Activated CD4-positive, alpha-beta T cell treated with anti-CD3 and anti-CD28 coated beads, Interleukin-2, Interleukin-6, amounts not matched to agents 100 ng/mL and 50 ng/mL, durations not matched to agents 16 hours and 8 hours (primary cell): ENCODE results near the gene ALDH1L2.
"Not testable (repeated sequence)": the region's sequence is repeated elsewhere in the genome, so short reads cannot be mapped to it uniquely, and the experiment has no call there.

Source experiments
- DNase-seq: peaks from one replicate; pipeline ENCODE4 v3.0.0-alpha.2; 2020

Gene ALDH1L2

DNA sequence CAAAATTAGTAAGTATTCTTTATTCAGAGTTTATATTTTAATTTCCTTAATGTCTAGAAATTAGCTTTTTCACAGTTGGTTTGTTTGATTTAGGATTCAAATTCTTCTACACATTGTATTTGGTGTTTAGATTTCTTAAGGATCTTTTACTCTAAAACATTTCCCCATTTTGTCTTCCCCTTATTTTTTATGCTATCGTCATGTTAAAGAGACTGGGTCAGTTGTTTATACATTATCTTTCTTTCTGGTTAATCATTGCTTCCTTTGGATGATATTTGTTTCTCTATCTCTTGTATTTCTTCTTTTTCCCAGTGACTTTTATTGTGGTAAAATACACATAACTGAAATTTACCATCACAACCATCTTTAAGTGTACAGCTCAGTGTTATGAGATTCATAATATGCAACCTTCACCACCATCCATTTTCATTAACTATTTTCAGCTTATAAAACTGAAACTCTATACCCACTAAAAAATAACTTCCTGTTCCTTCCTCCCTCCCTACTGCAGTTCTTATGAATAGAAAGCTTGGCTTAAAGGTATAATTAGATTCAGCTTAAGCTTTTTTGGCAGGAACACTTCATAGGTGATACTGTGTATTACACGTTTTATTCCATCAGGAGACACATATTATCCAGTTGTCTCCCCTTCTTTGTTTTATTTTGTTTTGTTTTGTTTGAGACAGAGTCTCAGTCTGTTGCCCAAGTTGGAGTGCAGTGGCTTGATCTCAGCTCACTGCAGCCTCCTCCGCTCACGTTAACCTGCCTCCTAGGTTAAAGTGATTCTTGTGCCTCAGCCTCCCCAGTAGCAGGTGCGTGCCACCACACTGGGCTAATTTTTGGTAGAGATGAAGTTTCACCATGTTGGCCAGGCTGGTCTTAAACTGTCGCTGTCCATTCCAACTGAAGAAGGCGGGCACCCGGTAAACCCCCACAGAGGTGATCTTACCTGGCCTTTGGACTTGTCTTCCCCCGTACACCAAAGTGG lies 53.1 kb downstream of the ALDH1L2 start:
- peak; percentile 22 for DNase-seq

DNA sequence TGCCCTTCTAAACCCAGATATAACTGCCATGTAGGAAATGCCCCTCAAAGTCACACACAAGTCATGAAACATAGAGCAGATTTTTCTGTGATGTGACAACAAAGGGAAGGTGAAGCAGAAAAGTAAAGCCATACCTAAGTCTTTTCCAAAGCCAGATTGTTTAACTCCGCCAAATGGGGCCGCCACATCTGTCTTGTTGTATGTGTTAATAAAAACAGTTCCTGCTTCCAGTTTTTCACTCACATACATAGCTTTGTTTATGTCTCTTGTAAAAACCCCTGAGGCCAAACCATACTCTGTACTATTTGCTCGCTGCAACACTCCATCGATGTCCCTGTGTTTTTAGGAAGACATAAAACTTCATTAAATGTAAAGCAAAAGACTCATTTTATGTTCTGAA lies 57.8 kb downstream of the ALDH1L2 start:
- no peak for DNase-seq

DNA sequence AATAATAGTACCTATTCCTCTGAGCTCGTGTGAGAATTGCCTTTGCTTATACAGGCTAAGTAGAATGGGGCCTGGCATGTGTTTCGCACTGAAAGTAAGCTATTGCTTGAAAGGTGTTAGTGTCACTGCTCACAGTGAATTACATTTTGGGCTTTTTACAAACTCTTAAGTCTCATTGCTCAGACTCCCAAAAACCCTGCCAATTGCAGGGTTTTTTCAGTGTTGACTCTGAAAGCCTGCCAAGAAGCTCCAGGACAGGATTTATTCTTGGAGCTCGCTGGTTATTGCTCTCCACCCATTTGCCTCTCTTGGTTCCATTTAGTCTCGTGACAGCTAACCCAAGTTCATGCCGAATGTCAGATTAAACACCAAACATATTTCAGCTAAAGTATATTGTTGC lies 58.4 kb downstream of the ALDH1L2 start:
- no peak for DNase-seq

DNA sequence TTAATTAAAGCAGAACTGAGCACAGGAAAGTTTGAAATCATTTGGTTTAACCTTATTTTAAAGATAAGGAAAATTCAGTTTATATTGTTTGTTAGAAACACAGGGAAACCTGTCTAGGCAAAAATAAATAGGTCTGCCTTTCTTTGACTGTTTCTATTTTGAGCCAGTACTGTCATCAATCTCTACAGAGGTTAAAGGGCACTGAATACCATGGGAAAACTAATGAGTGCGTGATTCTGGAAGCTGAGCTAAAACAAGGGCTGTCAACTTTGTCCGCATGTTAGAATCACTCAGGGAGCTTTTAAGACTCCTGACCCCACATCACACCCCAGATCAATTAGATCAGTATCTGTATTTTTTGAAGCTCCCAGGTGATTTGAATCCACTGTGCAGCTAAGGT lies 59.3 kb downstream of the ALDH1L2 start:
- no peak for DNase-seq

DNA sequence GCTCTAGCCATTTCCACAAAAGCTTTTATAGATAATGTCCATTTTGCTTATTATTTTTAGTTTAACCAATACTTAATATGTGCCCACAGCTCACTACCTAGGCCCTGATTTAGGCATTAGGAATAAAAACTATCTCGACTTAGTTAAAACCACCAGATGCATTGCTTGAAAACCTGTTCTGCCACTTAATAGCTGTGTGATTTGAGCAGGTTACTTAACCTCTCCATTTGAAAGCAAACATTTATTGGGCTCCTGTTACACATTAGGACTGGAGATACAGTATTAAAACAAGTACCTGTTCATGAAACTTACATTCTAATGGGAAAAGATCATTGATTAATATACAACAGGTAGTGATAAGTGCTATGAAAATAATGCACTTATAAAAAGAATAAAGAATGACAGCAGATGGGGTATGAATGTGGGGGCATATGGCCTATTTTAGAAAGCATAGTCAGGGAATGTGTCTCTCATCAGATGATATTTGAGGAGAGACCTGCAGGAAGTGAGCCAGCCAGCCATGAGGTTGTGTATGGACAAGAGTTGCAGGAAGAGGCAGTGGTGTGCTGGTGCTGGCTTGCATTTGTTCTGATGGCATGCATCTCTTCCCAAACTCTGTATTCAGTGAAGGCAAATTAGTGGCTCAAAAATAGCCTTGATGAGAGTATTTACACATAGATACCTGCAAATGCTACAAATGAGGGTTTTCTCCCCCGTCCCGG lies 63.9 kb downstream of the ALDH1L2 start:
- DNase-seq = no peak

DNA sequence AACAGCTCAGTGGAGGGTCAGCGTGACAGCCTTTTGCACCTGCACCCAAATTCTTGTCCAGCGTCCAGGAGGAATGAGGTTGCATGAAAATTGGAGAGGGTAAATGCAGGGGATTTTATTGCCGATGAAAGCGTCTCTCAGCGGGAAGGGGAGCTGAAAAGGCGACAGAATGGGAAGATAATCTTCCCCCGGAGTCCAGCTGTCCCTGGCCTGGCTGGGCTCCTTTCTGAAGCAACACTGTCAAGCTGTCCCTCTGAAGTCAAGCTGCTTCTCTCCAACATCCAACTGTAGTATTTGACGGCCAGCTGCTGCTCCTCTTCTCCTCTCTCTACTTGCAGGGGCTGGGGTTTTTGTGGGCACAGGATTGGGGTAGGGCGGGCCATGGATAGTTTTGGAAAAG lies 65.5 kb downstream of the ALDH1L2 start:
- no peak for DNase-seq

DNA sequence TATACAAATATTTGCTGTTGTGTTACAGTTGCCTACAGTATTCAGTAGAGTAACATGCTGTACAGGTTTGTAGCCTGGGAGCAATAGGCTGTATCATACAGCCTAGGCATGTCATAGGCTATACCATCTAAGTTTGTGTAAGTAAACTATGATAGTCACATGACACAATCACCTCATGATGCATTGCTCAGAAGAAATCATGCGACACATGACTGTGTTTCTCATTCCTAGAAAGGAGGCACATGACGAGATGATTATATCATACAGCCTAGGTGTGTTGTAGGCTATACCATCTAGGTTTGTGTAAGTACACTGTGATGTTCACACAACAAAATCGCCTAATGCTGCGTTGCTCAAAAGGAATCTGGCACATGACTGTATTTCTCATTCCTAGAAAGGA lies 66.2 kb downstream of the ALDH1L2 start:
- no peak for DNase-seq

DNA sequence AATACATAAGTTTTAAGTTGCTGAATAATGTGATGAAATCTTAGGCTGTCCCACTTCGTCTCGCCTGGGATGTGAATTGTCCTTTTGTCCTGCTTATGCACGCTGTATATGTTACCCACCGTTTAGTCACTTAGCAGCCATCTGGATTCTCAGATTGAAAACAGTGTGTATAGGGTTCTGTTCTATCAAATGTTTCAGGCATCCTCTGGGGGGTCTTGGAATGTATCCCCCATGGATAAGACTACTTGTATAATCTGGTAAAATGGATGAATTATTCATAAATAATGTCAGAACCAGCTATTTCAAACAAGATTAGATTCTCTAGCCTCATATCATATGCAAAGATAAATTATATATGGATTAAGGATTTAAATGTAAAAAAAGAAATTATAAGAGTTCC lies 68.7 kb downstream of the ALDH1L2 start:
- DNase-seq = no peak

DNA sequence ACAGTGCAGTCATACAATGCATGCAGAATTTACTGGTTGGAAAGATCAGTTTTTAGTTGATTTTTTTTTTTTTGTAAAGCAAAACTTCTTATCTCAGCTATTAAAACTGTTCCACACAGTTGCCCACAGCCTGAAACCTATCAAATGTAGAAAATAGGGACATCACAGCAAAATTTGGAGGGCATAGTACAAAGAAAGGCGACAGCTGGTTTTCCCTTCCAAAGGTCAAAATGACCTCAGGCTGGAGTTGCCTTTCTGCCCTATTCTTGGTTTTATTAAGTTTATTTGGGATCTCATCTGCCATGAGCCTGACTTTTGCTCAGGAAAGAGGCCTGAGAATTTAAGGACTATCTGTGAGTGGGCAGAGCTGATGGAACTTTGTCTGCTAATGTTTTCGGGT lies 69.7 kb downstream of the ALDH1L2 start:
- no peak for DNase-seq

DNA sequence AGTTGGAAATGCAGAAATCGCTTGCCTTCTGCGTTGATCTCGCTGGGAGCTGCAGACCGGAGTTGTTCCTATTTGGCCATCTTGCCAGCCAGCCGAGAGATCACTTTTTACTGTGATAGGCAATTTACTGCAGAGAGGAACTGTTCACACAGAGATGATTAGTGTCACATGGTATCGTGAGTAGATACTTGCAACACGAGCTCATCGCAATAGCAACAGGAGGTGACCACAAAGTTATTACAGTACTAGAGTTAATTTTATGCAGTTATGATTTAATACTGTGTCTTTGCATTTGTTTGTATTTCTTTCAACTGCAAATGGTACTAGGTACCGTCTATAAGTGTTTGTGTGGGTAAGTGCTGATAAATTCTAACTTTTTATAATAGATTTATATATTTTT lies 70.4 kb downstream of the ALDH1L2 start:
- no peak for DNase-seq

DNA sequence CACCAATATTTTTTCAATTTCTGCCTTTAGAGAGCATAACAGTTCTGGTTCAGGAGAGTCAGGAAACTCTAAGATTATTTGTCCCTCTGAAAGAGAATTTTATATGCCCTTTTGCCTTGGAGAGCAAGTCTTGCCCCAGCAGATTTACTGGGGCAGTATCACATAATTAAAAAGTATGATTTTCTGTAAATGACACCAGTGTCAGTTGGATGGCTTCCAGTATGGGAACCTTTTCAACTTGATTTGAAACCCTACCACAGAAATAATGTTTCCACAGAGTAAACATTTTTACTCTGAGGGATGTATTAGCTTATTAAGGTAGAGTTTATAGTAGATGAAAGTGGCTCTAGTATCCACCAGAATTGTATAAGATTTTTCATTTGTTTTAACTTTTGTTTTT lies 82.8 kb downstream of the ALDH1L2 start:
- DNase-seq = no peak

DNA sequence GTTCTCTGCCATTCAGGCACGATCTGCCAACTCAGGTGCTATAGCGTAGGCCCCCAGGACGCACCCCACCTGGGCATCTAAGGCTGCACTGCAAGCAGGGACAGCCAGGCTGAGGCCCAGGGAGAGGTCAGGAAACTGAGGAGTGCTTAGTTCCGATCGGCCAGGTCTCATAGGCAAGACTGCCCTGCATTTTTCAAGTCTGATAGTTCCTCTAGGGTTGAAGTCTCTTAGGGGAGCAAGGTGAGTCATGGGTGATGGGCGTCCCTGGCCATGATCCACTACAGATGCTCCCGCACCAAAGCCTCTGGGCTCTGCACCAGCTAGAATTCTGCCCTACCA lies 84.9 kb downstream of the ALDH1L2 start:
- DNase-seq = no peak

DNA sequence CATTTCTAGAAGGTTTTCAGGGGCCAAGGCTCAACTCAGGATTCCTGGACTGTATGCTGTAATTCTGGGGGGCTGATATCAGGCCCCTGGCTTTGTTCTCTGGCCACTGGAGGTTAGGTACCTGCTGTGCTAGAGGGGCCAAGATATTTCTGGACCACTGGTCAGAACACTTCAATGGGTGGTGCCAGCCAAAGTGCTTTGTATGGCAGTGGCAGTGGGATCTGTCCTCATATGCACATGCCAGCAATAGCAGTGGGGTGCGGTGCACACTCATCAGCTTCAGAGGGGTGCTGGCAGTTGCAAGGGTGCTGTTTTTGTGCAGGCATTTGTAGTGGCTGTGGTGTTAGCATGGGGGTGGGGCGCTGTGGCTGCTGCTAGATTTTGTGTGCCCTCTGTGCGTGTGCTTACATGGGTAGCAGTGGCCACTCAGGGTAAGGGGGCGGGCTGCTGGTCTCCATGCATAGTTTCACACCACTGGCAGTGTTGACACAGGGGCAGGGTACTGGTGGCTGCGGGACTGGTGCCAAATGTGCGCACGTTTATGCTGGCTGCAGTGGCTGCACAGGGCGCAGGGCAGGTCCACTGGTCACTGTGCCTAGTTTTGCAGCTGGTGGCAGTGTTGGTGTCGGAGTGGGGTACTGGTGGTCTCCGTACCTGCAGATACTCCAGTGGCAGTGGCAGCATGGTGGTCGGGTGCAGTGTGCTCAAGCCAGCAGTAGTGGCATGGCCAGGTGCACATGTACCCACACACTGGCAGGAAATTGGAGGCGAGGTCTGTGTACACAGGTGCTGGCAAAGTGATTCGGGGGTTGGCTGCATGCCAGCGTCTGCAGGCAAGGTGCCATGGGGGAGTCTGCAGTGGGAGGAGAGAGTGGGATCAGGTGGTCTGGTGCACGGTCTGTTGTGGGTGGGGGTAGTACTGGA lies 85.6 kb downstream of the ALDH1L2 start:
- DNase-seq = no peak

DNA sequence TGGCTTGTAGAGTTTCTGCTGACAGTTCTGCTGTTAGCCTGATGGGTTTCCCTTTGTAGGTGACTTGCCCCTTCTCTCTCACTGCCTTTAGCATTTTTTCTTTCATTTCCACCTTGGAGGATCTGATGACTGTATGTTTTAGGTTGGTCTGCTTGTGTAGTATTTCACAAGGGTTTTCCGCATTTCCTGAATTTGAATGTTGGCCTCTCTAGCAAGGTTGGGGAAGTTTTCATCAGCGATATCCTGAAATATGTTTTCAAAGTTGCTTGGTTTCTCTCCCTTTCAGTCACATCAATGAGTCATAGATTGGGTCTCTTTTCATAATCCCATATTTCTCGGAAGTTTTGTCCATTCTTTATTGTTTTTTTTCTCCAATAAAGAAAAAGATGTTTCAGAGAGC lies 86.7 kb downstream of the ALDH1L2 start:
- DNase-seq = no peak

DNA sequence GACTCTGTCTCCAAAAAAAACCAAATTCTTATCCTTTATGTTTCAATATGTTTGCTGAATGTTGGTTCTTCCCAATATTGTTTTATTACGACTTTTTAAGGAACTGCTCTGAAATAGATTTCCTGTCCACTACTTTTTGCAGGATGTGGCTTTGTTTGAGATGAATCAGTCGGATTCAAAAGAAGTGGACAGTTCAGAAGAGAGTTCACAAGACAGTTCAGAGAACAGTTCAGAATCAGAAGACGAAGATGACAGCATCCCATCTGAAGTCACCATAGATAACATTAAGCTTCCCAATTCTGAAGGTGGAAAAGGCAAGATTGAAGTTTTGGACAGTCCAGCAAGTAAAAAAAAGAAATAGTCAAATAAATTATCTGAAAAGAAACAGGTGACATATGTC lies 89.9 kb downstream of the ALDH1L2 start:
- no peak for DNase-seq

DNA sequence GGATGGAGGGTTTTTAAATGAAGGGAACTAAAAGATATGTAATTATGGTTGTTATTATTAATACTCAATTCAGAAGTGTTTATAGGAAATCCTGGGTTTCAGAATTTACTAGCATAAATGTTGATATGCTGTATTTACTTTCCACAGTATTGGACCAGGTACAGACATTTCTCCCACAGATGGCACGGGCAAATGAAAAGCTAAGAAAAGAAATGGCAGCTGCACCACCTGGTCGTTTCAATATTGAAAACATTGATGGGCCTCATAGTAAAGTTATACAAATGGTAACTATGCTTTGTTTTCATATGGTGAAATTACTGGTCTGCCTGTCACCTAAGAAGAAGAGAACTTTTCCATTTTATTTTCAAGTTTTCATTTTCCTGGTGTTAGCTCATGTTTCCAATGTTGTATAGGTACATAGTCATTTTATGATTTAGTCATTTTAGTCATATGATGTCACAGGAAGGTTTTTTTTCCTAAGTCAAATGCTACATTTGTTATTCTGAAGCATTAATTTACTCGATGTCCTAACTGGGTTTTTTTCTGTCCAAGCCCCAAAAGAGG lies 92.6 kb downstream of the ALDH1L2 start:
- no peak for DNase-seq

DNA sequence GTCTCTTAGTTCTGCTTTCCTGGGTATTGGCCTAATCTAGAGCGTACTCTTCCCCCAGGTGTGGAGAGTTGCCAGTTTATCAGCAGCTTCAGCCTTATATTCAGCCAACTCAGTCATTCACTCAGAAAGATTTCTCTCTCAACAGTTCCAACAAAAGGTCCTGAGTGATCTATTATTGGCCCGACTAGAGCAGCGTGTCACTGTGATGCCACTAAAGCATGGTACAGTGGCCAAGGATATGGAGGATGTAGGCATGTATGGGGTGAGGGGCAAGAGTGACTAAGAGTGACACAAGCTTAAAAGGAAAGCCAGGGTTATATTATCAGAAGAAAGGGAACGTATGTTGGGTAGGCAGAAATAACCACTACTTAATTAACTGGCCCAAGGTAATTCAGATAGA lies 93.3 kb downstream of the ALDH1L2 start:
- DNase-seq = no peak

DNA sequence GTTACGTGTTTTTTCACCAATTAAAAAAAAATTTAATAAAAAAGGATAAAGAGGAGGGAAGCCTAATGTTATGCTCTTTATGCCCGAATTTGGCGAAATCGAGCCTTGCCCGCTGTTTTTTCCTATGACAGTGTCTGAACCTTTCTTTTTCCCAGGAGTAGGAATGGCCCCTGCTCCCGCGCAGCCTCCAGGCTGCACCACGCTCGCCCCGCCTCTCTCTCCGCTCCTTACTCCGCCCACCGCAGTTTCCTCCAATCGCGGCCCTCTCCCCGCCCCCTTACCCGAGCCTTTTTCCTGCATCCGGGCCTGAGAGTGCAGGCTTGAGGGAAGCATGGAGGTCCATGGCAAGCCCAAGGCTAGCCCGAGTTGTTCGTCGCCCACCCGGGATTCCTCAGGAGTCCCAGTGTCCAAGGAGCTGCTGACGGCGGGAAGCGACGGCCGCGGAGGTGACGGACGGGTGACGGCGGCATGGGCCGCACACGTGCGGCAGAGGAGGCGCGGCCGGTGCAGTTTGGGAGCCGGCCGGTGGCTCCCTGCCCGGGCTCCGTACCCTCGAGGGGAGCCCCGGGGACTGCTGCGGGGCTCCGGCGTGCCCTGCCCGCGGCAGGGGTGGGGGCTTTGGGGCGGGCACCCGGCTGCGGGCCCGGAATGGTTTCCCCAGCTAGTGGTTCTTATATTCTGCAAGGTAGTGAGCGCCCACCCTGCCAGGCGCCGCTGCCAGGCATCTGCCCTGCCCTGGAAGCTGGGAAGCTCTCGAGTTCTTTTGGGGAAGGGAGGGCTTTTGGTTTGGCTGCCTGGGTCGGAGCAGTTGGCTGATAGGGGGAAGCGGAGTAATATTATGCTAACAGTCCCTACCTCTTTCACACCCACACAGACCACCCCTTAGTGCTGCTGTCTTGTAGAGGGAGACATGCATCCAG lies 98.0 kb downstream of the ALDH1L2 start, which contains the start of gene NOPCHAP1:
NOPCHAP1 (plus strand) TSS at position 295 of the 920 bp plus-strand sequence; CDS start at position 332, 37 bp downstream.
- peak; percentile 92 for DNase-seq

DNA sequence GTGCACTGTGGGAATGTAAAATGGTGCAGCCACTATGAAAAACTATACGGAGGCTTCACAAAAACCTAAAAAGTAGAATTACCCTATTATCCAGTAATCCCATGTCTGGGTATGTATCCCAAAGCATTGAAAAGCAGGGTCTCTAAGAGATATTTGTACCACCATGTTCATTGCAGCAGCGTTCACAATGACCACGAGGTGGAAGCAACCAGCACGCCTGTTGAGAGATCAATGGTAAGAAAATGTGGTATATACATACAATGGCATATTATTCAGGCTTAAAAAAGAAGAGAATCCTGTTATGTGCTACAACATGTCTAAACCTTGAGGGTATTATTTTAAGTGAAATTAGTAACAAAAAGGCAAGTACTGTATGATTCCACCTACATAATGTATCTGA lies 99.1 kb downstream of the ALDH1L2 start:
- no peak for DNase-seq

DNA sequence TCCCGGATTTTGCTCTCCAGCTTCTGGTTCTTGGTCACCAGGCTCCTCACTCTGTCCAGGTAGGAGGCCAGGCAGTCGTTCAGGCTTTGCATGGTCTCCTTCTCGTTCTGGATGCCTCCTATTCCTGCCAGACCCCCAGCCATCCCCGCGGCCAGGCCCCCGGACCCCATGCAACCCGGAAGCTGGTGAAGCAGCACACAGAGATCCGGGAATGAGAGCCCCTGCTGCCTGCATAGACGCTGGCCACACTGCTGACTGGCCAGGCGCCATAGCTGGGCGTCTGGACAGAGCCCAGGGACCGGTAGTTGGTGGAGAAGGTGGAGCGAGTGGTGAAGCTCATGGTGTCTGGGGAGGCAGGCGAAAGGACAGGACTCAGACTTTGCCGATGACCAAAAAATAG lies 106.6 kb downstream of the ALDH1L2 start:
- not testable (repeated sequence) for DNase-seq

DNA sequence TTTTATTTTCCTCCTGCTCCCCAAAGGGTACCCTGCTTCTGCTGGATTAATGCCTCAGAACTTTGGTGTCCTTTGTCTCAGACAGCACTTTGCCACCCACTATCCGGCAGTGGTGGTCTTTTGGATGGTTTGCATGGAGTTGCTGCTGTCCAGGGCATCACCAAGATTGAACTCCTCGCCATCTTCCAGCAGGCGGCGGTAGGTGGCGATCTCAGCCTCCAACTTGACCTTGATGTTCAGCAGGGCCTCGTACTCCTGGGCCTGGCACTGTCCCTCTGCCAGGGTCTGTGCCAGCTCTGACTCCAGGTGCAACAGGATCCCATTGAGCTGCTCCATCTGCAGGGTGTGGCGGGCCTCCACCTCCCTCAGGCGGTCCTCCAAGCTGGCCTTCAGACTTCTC lies 107.6 kb downstream of the ALDH1L2 start:
- DNase-seq = no peak
